GM10266 (cell line): ENCODE results near the gene NCAN.

Source experiments
- DNase-seq: peaks from one replicate; pipeline ENCODE4 v3.0.0; 2012; ENCODE audit errors: extremely low spot score
- CTCF ChIP-seq: IDR thresholded peaks from 2 replicates; pipeline ENCODE4 v1.5.1; 2012; ENCODE audit warnings: mild to moderate bottlenecking, low read depth; ENCODE audit not compliant: control insufficient read depth, insufficient read depth; ENCODE audit errors: missing control alignments

The NCAN gene

GRCh38 chr19:19279062-19279612 lies 67.4 kb downstream of the NCAN start:
- no peak for DNase-seq
- no peak for TF ChIP-seq CTCF

- no peak for TF ChIP-seq CTCF
- DNase-seq: no peak
Observed at GRCh38 chr19:19279853-19280252, 68.1 kb downstream of the NCAN start.

GRCh38 chr19:19280561-19280960 lies 68.8 kb downstream of the NCAN start:
- no peak for DNase-seq
- TF ChIP-seq CTCF: no peak

GRCh38 chr19:19285686-19286085 lies 73.9 kb downstream of the NCAN start:
- no peak for TF ChIP-seq CTCF
- no peak for DNase-seq

- DNase-seq: no peak
- TF ChIP-seq CTCF: no peak
Observed at GRCh38 chr19:19292607-19293006, 80.8 kb downstream of the NCAN start.

- DNase-seq: no peak
- no peak for TF ChIP-seq CTCF
Observed at GRCh38 chr19:19294914-19295313, 83.2 kb downstream of the NCAN start.

GRCh38 chr19:19296953-19297689 lies 85.4 kb downstream of the NCAN start:
- peak; percentile 6 for DNase-seq
- TF ChIP-seq CTCF: no peak
